Stomach (tissue), 9 donors: Measurements from ENCODE around the gene NR2F6. TPM values are rescaled to one million over a fixed set of nuclear protein-coding genes. Genes with fewer than 3 reads are reported as not detected.

Experiments used
- DNase-seq, 2 donors: peaks; one replicate each; pipeline versions ENCODE4 v3.0.0 to v3.0.0-alpha.2; 2013 to 2019
- H3K27ac ChIP-seq, 5 donors: fragments of 200-600 bp in 4 of 5; sonication (generic) in 4 of 5; one replicate each; pipeline ENCODE4 v1.5.1; 2013 to 2019; ENCODE audit warnings: mild to moderate bottlenecking in 1 of 5, moderate library complexity in 1 of 5
- H3K27me3 ChIP-seq, 3 donors: fragments of 200-600 bp; sonication (generic); one replicate each; pipeline ENCODE4 v1.5.1; 2017 to 2019; ENCODE audit warnings: mixed run types in 1 of 3
- H3K36me3 ChIP-seq, 4 donors: fragments of 200-600 bp; sonication (generic); 1 replicate in 3 of 4; 2 replicates in 1 of 4; pipeline ENCODE4 v1.5.1; 2016 to 2019
- H3K4me1 ChIP-seq, 4 donors: fragments of 200-600 bp; sonication (generic); one replicate each; pipeline ENCODE4 v1.5.1; 2016 to 2019
- H3K4me3 ChIP-seq, 4 donors: fragments of 200-600 bp; sonication (generic) in 3 of 4; one replicate each; pipeline ENCODE4 v1.5.1; 2016 to 2019; ENCODE audit warnings: mild to moderate bottlenecking in 1 of 4
- H3K9me3 ChIP-seq, 4 donors: fragments of 200-600 bp; sonication (generic); one replicate each; pipeline ENCODE4 v1.5.1; 2016 to 2019
- EP300 ChIP-seq: sonication (generic); formaldehyde crosslinking; IDR thresholded peaks from one replicate; pipeline ENCODE4 v1.6.1; 2017; ENCODE audit warnings: antibody characterized with exemption
- POLR2A ChIP-seq, 4 donors: fragments of 450-650 bp; IDR thresholded peaks; one replicate each; pipeline ENCODE4 v1.6.1; 2016; ENCODE audit warnings: antibody characterized with exemption in 4 of 4, control low read depth in 2 of 4, mild to moderate bottlenecking in 1 of 4, moderate library complexity in 1 of 4
- POLR2AphosphoS5 ChIP-seq, 3 donors: sonication (generic); formaldehyde crosslinking; IDR thresholded peaks; one replicate each; pipeline ENCODE4 v1.6.1; 2016; ENCODE audit warnings: antibody characterized with exemption in 3 of 3
- WGBS, 5 donors: extraction: QIAGEN DNeasy Blood & Tissue Kit in 3 of 5; methylation state at CpG; one replicate each; pipeline versions ENCODE4 v1.1.5 to v1.1.7; 2013 to 2018; 5-methylcytosine and 5-hydroxymethylcytosine counted together
- intact Hi-C: fragments of 100-400 bp; cut with DNase I; formaldehyde crosslinking; loops from one replicate; pipeline ENCODE4 v1.15.1; 2023; ENCODE audit warnings: low total_unique reads
- polyA plus RNA-seq, 3 donors: library from polyadenylated mRNA; stranded (reverse); fragments of 200-250 nt; gene quantifications; one replicate each; pipeline ENCODE4 v1.2.3, GENCODE V29; 2013
- total RNA-seq, 5 donors: library from RNA; depleted of rRNA; stranded (reverse); fragments of >200 nt; gene quantifications; one replicate each; pipeline versions ENCODE4 v1.1.0 to v1.2.3, GENCODE V29; 2014 to 2016
- TF ChIP-seq, protein P1 (sequence below), 7 experiments: fragments of 450-650 bp in 4 of 7; fragments of 200-600 bp in 3 of 7; sonication (generic) in 3 of 7; IDR thresholded peaks; one replicate each; pipeline ENCODE4 v1.5.1; 2016 to 2019; ENCODE audit warnings: antibody characterized with exemption in 7 of 7, control low read depth in 2 of 7, mild to moderate bottlenecking in 1 of 7
- donor health status: healthy with polysubstance abuse.
- donor health status: Bipolar disorder and iron deficiency.
- donor health status: healthy.

Gene NR2F6
- total and polyA plus RNA-seq, 8 donors: 34.4 to 641 (median 46.1) TPM

DNA sequence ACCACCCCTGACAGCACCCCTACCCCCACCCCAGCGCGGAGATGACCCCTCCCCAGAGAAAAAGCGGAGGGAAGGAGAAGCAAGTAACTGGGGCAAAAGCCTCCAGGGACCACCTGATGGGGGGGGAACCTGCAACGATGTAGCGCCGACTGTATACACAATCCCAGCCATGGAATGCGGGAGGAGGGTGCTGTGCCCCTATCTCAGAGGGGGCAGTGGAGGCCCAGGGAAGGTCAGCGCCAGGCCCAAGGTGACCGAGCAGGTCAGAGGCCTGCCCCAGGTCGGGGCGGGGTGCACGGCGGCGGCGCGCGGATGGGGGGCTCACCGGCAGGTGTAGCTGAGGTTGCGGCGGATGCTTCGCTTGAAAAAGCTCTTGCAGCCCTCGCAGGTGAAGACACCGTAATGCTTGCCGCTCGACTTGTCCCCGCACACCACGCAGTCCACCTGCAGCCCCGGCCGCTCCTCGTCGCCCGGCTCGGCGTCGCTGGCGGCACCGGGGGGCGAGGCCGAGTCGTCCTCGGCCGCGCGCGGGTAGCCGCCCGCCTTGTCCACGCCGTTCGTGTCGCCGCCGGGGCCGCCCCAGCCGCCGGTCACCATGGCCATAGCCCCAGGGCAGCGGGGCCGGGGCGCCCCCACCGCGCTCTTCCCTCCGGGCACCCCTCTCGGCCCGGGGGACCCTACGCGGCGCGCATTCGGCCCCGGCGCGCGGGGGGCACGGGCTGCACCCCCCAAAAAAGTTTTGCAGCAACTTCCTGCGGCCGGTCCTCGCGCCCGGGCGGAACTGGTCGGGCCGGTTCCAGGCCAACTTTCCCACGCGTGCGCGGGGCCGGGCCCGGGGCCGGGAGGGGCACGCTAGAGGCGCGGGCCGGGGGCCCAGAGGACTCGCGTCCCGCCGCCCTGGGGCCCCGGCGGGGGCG, 843 bp downstream of the NR2F6 start:
- TF ChIP-seq POLR2A (IDR thresholded peaks at IDR 0.05) (no peak), POLR2AphosphoS5 (IDR thresholded peaks at IDR 0.05) (no peak), EP300 (no peak)
- TF ChIP-seq, protein P1, sequence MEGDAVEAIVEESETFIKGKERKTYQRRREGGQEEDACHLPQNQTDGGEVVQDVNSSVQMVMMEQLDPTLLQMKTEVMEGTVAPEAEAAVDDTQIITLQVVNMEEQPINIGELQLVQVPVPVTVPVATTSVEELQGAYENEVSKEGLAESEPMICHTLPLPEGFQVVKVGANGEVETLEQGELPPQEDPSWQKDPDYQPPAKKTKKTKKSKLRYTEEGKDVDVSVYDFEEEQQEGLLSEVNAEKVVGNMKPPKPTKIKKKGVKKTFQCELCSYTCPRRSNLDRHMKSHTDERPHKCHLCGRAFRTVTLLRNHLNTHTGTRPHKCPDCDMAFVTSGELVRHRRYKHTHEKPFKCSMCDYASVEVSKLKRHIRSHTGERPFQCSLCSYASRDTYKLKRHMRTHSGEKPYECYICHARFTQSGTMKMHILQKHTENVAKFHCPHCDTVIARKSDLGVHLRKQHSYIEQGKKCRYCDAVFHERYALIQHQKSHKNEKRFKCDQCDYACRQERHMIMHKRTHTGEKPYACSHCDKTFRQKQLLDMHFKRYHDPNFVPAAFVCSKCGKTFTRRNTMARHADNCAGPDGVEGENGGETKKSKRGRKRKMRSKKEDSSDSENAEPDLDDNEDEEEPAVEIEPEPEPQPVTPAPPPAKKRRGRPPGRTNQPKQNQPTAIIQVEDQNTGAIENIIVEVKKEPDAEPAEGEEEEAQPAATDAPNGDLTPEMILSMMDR (IDR thresholded peaks at IDR 0.05): no peak
- peak; percentile 64 to 77 for DNase-seq
- no peaks in the 10 kb centered on the region for H3K9me3 ChIP-seq
- H3K4me3 ChIP-seq: peak overlapping the region; percentile 85 to 97 (median 90)
- H3K27me3 ChIP-seq: no peaks in the 10 kb centered on the region
- intact Hi-C loops: no loop called here
- H3K36me3 ChIP-seq: peaks cover 0 to 9% (median 6%) of the 10 kb centered on the region in 4 donors
- H3K27ac ChIP-seq: peak overlapping the region; percentile 83 to 95 (median 87)
- 1 to 2% (median 1%) methylated on average over 65 to 99 of the region's 100 CpGs for WGBS, 5 donors
- peaks cover 61 to 85% (median 72%) of the 10 kb centered on the region in 4 donors for H3K4me1 ChIP-seq

DNA sequence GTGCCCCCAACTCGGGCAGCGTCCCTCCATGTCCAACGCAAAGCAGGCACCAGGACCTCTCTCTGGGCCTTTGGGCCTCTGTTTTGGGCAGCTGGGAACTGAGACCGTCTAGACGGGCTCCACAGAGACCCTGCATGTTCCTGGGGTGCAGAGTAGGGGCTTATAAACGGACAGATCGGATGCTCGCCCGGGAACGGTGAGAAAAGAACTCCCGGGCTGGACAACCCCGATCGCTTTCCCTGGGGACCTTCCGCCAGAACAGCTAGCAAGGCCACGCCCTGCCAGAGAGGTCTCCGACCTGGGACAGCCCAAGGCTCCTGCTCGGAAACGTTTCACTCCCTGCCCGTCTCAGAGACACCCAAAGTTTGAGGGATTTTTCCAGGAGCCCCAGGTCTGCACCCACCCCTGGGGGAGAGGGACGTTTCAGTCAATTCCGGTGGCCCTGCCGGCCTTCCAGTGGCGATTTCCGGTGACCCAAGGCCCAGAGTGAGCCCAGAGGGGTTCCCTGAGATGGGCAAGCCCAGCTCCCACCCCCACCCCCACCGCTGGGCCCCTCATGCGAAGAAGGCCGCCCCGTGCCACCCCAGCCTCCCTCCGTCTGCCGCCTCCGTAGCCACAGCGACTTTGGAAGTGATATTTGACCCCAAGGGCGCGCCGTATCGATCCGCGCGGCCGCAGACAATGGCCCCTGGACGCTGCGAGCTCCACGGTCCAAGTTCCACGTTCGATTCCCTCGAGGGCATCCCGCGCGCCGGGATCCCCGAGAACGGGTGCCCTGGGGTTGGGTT, 1.7 kb downstream of the NR2F6 start:
- intact Hi-C loops: no loop called here
- DNase-seq: peak; percentile 60 to 72
- WGBS, 5 donors: 11 to 14% (median 13%) methylated on average over 16 to 52 of the region's 52 CpGs

DNA sequence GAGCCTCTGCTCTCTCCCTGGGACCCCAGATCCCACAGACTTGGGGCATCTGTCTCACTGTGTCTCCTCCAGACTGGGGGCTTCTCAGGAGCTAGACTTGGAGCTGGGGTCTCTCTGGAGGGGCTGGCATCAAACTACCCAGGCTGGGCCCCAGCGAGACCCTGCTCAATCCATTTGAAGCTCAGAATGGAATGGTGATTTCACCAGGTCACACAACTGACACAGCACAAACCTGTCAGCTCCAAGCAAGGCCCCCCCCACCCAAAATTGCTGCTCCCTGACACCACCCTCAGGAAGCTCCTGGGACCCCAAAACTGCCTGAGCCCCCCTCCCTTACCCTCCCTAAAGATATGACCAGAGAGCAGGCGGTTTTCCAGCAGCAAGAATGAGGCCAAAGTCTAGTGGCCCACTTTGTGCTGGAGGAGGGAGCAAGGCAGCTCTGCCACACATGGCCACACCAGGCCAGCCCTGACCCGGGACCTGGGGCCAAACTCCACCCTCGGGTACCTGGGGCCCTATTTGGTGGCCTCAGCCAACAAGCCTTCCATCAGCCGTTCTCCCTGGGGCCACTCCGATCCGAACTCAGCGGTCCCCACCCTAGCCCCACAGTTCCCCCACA, 2.4 kb downstream of the NR2F6 start:
- Histone ChIP-seq H3K36me3 (peaks cover 0 to 13% (median 13%) of the 10 kb centered on the region in 4 donors), H3K27me3 (no peaks in the 10 kb centered on the region), H3K4me1 (peaks cover 60 to 85% (median 83%) of the 10 kb centered on the region in 4 donors), H3K9me3 (no peaks in the 10 kb centered on the region), H3K27ac (peak overlapping the region; percentile 83 to 95 (median 87)), H3K4me3 (peak overlapping the region; percentile 85 to 97 (median 90))
- TF ChIP-seq, protein P1 (IDR thresholded peaks at IDR 0.05): no peak
- no peak for TF ChIP-seq POLR2AphosphoS5 (IDR thresholded peaks at IDR 0.05)
- TF ChIP-seq POLR2A (IDR thresholded peaks at IDR 0.05): no peak
- no peak for TF ChIP-seq EP300
- intact Hi-C loops: no loop called here
- peak in 1 of 2 donors; percentile 41 for DNase-seq
- WGBS, 5 donors: 17 to 37% (median 27%) methylated on average over 6 to 8 of the region's 8 CpGs

More for the DNA sequence above, 1.7 kb downstream of the NR2F6 start:
- peak overlapping the region; percentile 83 to 95 (median 87) for H3K27ac ChIP-seq
- H3K36me3 ChIP-seq: peaks cover 0 to 9% (median 7%) of the 10 kb centered on the region in 4 donors
- TF ChIP-seq POLR2A (IDR thresholded peaks at IDR 0.05) (no peak), POLR2AphosphoS5 (IDR thresholded peaks at IDR 0.05) (no peak), EP300 (no peak)
- TF ChIP-seq, protein P1 (IDR thresholded peaks at IDR 0.05): no peak
- H3K4me3 ChIP-seq: peak overlapping the region; percentile 85 to 97 (median 90)
- H3K27me3 ChIP-seq: no peaks in the 10 kb centered on the region
- H3K9me3 ChIP-seq: no peaks in the 10 kb centered on the region
- H3K4me1 ChIP-seq: peaks cover 67 to 85% (median 80%) of the 10 kb centered on the region in 4 donors
